BJ (cell line): ENCODE data around the gene FBXO34. TPM values are rescaled to one million over a fixed set of nuclear protein-coding genes. Genes with fewer than 3 reads are reported as not detected.

Experiments used
- CTCF ChIA-PET: fragments of 350-600 bp; formaldehyde crosslinking; extraction: SDS; loops from one replicate; lab custom pipeline; 2021; ENCODE audit warnings: antibody characterized with exemption, inconsistent platforms; lab: Yijun Ruan, JAX
- POLR2A ChIA-PET: fragments of 300-600 bp; sonication (Branson Sonifier 250); formaldehyde crosslinking; extraction: SDS; loops from one replicate; lab custom pipeline; 2021; ENCODE audit warnings: antibody characterized with exemption; lab: Charles Lee
- DNase-seq: peaks from one replicate; pipeline ENCODE4 v3.0.0-alpha.2; 2011; ENCODE audit warnings: low read depth
- H3K27me3 ChIP-seq: 2 replicates; pipeline ENCODE4 v1.6.0; 2011; ENCODE audit warnings: low read length; ENCODE audit not compliant: control insufficient read depth, insufficient read depth
- H3K36me3 ChIP-seq: 2 replicates; pipeline ENCODE4 v1.5.1; 2011; ENCODE audit warnings: low read length; ENCODE audit not compliant: control insufficient read depth, insufficient read depth
- H3K4me3 ChIP-seq: 2 replicates; pipeline ENCODE4 v1.5.1; 2011; ENCODE audit warnings: low read depth, mild to moderate bottlenecking, control low read depth, low read length
- CTCF ChIP-seq: IDR thresholded peaks from 2 replicates; pipeline ENCODE4 v1.5.1; 2011; ENCODE audit warnings: low read depth, mild to moderate bottlenecking, control low read depth, inconsistent platforms, low read length, moderate library complexity; ENCODE audit not compliant: insufficient read depth
- polyA plus RNA-seq: library from polyadenylated mRNA; depleted of rRNA; stranded (reverse); fragments of >200 nt; gene quantifications from 2 replicates; pipeline ENCODE4 v1.2.3, GENCODE V29; 2011

Gene FBXO34
- polyA plus RNA-seq, 1 experiment, result 15.0 TPM

- Histone ChIP-seq H3K27me3 (no peaks in the 10 kb centered on the region), H3K36me3 (peaks cover 5% of the 10 kb centered on the region), H3K4me3 (no peak overlapping the region)
- DNase-seq, result peak; percentile 47
- TF ChIP-seq CTCF, result no peak
- POLR2A ChIA-PET, result no interaction called here
- CTCF ChIA-PET, result interaction anchor here (1.3 to 5.2 kb wide), 3 partner anchors 11 to 96 kb away, joined by 3 to 23 read pairs (median 5); partner anchors contain the start of gene FBXO34
Observed at GRCh38 chr14:55366271-55366670, 95.0 kb downstream of the FBXO34 start.

- POLR2A ChIA-PET, result no interaction called here
- Histone ChIP-seq H3K36me3 (peaks cover 6% of the 10 kb centered on the region), H3K27me3 (no peaks in the 10 kb centered on the region), H3K4me3 (no peak overlapping the region)
- DNase-seq, result no peak
- TF ChIP-seq CTCF, result no peak
- CTCF ChIA-PET, result interaction anchor here (1.1 to 1.5 kb wide), 2 partner anchors 53 to 100 kb away, joined by 3 read pairs; no protein-coding TSS in a partner anchor
Observed at GRCh38 chr14:55370883-55371455, 99.7 kb downstream of the FBXO34 start.

GRCh38 chr14:55372423-55372822, 101.2 kb downstream of the FBXO34 start:
- ChIA-PET CTCF (interaction anchor here (0.7 to 1.5 kb wide), 7 partner anchors 9 to 102 kb away, joined by 3 to 6 read pairs (median 3); no protein-coding TSS in a partner anchor), POLR2A (no interaction called here)
- DNase-seq, result no peak

GRCh38 chr14:55372825-55373224, 101.6 kb downstream of the FBXO34 start:
- peaks cover 12% of the 10 kb centered on the region for H3K36me3 ChIP-seq
- ChIA-PET CTCF (interaction anchor here (0.7 to 1.5 kb wide), 7 partner anchors 14 to 102 kb away, joined by 3 to 6 read pairs (median 3); no protein-coding TSS in a partner anchor), POLR2A (no interaction called here)
- TF ChIP-seq CTCF, result no peak
- no peak overlapping the region for H3K4me3 ChIP-seq
- H3K27me3 ChIP-seq, result no peaks in the 10 kb centered on the region
- no peak for DNase-seq

More at GRCh38 chr14:55372423-55372822, 101.2 kb downstream of the FBXO34 start:
- Histone ChIP-seq H3K27me3 (no peaks in the 10 kb centered on the region), H3K4me3 (no peak overlapping the region), H3K36me3 (peaks cover 12% of the 10 kb centered on the region)
- TF ChIP-seq CTCF, result no peak

- no peak overlapping the region for H3K4me3 ChIP-seq
- ChIA-PET POLR2A (no interaction called here), CTCF (interaction anchor here (0.7 to 1.5 kb wide), 3 partner anchors 10 to 55 kb away, joined by 3 read pairs; no protein-coding TSS in a partner anchor)
- TF ChIP-seq CTCF, result no peak
- no peaks in the 10 kb centered on the region for H3K27me3 ChIP-seq
- DNase-seq, result no peak
- peaks cover 12% of the 10 kb centered on the region for H3K36me3 ChIP-seq
Observed at GRCh38 chr14:55373784-55374705, 102.8 kb downstream of the FBXO34 start.
